Measurements from ENCODE around the gene FAM210A.
"Not testable (repeated sequence)": the region's sequence is repeated elsewhere in the genome, so short reads cannot be mapped to it uniquely, and the experiment has no call there.

The FAM210A gene, protein sequence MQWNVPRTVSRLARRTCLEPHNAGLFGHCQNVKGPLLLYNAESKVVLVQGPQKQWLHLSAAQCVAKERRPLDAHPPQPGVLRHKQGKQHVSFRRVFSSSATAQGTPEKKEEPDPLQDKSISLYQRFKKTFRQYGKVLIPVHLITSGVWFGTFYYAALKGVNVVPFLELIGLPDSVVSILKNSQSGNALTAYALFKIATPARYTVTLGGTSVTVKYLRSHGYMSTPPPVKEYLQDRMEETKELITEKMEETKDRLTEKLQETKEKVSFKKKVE

DNA sequence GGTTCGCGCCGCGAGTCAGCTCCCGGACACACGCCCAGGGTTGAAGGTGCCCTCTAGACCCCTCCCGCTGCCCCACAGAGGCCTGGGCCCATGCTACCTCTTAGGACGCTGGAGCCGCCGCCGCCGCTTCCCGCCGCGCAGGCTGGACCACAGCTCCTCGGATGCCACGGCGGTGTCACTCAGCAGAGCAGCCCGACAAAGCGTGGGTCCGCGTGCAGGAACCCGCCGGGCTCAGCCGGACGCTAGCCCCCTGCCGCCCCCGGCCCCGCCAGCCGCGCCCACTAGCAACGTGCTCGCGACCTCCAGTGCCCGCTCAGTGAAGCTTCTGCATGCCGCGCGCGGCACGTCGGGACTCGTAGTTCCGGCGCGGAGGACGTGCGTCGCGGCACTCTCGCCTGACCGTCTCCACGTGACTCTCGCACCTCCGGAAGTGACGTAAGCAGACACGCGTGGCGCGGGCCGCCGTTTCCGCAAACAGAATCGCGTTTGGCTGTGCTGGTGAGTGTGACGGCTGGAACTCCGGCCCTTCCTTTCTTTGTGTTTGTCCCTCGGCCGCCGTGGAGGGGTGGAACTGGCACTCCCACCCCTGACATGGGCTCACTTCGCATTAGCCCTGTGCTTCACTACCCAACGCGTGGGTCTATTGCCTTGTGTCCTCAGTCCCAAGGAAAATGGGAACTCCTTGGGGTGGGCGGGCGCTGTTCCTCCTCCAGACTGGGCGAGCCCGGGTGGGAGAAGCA is at the start of gene FAM210A, which contains the start of gene RNMT:
FAM210A (minus strand) TSS at position 327 of the 740 bp plus-strand sequence. CDS start 44,481 bp downstream, outside the sequence.
RNMT (plus strand) TSS at position 442 of the 740 bp plus-strand sequence. CDS start 4,845 bp downstream, outside the sequence.
- peak; percentile 92 for DNase-seq (ENCODE audit: low read depth)
- H3K4me3 ChIP-seq (ENCODE audit: low read depth, low read length) = peak within 1 kb of the TSS; percentile 72

DNA sequence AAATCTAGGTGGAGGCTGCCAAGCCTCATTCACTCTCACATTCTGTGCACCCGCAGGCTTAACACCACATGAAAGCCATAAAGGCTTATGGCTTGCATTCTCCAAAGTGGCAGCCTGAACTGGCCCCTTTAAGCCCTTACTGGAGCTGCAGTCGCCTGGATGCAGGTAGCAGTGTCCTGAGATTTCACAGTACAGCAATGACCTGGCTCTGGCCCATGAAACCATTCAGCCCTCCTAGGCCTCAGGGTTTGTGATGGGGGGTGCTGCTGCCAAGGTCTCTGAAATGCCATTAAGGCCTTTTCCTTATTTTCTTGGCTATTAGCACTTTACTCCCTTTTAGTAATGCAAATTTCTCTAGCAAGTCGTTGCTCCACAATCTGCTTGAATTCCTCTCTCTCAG is 48.7 kb upstream of the FAM210A start:
- DNase-seq (ENCODE audit: low read depth) = no peak
- H3K4me3 ChIP-seq (ENCODE audit: low read depth, low read length) = no peak overlapping the region

DNA sequence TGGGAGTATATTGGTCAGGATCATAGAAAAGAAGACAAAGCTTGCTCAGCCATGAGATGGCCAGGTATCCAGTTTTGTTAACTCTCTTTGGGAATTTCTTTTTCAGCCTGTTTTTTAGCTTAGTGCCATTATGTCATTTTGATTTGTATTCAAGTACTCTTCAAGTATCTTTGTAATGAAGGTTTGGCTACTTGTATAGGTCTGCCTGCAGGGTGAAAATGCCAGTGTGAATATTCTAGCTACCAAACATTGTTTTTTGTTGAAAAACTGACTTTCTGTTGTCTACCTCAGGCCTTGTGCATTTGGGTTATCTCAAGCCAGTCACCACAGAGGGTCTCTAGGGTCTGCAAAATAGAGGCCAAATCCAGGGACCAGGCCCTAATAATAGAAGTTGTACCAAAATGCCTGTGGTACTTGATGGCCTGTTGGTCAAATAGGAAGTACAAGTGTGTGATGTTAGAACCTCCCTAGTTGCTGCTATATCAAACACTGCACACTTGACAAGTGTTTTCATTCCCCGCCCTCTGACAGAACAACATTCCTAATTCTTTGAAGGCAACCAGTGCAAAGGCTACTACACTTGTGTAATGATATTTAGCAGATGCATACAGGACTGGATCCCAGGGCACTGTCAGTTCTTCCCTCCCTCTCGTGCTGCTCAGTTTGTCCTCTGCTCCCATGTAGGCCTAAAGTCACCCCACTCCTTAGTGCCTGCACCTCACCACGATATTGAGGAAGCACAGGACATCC is 36.5 kb upstream of the FAM210A start:
- DNase-seq (ENCODE audit: low read depth) = no peak
- no peak overlapping the region for H3K4me3 ChIP-seq (ENCODE audit: low read depth, low read length)

DNA sequence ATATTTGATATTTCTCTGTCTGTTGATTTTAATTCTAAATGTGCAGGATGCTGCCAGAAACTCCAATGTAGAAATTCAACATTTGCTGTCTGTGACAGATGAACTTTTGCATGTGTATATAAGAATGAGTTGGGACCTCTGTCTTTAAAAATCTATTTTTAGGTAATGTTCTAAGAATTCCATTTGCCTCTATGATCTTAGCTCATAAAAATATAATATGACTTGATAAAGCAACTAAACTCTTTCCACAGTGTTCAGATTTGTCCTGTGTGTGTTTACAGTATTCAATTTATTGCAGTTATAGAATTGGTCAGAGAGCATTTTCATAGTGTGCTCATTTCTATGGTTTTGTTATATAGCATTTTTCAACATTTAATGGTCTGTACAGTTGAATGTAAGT is 33.7 kb upstream of the FAM210A start:
- DNase-seq (ENCODE audit: low read depth) = no peak
- H3K4me3 ChIP-seq (ENCODE audit: low read depth, low read length) = no peak overlapping the region

DNA sequence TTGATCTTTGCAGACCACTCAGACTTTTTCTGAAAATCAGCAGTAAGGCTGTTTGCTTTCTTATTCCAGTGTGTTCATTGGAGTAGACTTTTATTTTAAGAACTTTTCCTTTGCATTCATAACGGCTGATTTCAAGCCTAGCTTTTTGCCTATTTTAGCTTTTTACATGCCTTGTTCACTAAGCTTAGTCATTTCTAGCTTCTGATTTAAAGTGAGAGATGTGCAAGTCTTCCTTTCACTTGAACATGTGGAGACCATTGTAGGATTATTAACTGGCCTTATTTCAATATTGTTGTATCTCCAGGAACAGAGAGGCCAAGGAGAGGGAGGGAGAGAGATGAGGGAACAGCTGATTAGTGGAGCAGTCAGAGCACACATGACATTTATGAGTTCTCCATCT is 32.3 kb upstream of the FAM210A start:
- no peak for DNase-seq (ENCODE audit: low read depth)
- no peak overlapping the region for H3K4me3 ChIP-seq (ENCODE audit: low read depth, low read length)

DNA sequence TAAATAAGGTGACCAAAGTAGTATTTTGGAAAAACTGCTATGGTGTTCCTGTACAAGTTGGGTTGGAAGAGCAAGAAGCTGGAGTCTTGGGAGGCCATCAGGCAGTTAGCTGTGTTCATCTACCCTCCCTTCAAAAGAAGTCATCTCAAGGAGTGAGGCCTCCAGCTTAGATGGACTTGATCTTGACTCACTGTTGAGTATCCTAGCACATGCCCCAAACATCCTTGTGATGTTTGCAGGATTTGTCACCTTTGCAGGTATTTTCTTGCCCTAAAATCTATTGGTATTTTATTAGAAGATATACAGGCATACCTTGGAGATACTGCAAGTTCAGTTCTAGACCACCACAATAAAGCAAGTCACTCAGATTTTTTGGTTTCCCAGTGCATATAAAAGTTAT is 30.3 kb upstream of the FAM210A start:
- no peak for DNase-seq (ENCODE audit: low read depth)
- H3K4me3 ChIP-seq (ENCODE audit: low read depth, low read length) = no peak overlapping the region

DNA sequence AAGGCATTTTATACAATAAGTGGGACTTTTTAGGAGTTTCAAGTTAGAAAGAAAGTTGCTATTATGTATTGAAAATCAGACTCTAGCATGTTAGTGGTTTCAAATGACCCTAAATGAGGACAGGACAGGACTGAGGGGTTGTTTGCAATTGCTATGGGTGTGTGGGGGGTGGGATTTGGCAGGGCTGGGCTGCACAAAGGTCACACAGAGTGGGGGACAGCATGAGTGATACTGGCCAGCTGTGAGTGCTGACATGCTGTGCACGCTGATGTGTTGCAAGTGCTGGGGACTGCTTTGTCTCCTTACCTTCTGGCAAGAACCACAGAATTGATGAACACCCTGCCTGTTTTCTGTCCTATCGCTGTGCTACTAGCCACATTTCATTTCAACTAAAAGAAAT is 29.9 kb upstream of the FAM210A start:
- no peak for DNase-seq (ENCODE audit: low read depth)
- no peak overlapping the region for H3K4me3 ChIP-seq (ENCODE audit: low read depth, low read length)

DNA sequence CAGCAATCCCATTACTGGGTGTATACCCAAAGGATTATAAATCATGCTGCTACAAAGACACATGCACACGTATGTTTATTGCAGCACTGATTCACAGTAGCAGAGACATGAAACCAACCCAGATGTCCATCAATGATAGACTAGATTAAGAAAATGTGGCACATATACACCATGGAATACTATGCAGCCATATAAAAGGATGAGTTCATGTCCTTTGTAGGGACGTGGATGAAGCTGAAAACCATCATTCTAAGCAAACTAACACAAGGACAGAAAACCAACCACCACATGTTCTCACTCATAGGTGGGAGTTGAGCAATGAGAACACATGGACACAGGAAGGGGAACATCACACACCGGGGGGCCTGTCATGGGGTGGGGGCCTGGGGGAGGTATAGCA is 25.2 kb upstream of the FAM210A start:
- not testable (repeated sequence) for H3K4me3 ChIP-seq (ENCODE audit: low read depth, low read length); DNase-seq (ENCODE audit: low read depth)

DNA sequence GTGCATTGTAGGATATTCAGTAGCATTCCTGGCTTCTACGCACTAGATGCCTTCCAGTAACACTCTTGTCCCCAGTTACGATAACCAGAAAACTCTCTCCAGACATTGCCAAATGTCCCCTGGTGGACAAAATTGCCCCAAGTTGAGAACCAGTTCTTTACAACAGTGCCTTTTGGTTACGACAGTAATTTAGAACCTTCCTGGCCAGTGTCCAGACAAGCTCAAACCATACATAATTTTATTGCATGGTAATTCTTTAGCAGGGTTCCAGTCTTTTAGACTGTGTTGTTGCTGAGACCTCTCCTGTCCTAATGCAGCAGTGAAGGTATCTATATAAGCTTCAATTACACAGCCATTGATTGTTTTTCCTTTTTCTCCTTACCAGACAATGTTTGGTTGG is 20.3 kb upstream of the FAM210A start:
- H3K4me3 ChIP-seq (ENCODE audit: low read depth, low read length) = no peak overlapping the region
- no peak for DNase-seq (ENCODE audit: low read depth)

DNA sequence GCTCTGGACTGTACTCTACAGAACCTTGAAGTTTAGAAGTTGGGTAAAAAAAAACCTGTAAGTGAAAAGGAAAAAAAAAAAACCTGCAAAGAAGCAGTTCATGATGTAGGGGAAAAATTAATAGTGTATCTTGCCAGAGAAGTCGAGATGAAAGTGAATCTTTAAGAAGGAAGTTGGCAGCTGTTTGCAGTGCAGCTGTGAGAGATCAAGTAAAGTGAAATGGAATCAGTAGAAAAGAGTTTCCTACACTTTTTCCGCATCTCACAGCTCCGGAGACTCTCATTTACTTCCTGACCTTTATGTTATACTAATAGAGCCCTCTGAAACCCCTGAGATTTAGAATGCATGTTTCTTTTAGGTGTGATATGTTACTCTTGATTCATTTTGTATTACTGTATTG is 19.3 kb upstream of the FAM210A start:
- H3K4me3 ChIP-seq (ENCODE audit: low read depth, low read length) = no peak overlapping the region
- no peak for DNase-seq (ENCODE audit: low read depth)

DNA sequence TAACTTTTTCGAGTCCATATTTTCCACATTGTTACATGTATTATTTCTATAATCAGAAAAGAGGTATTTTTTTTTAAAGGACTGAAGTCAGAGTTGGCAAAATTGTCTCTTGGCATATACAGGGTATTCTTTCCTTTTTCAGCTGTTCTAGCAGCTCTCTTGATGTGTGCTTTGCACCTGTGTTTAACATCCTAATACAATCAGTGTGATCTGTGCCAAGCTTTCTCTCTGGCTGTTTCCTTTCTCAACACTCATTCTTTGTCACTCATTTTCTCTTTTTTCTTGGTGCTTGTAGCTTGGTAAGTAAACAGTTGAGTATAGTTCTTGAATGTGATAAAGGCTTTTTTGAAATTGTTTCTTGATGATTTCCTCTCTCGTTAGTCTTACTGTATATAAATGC is 9.3 kb upstream of the FAM210A start:
- DNase-seq (ENCODE audit: low read depth) = no peak
- no peak overlapping the region for H3K4me3 ChIP-seq (ENCODE audit: low read depth, low read length)

DNA sequence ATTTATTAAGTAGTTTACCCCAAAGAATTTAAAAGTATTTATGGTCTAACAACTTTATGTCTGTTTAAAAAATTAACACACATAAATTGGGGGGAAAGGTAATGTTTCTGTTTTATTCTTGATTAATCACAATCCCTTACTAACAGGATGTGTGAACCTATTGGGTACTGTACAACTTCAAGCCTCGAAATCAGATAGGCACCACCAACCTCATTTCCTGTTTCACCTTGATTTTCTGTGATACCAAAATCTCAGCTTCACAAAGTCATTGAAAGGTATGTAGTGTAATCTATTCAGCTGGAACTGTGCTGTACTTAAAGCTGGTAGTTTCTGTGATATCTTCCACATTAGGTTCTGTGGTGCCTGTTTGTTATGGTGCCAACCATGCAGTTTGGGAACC is 4.1 kb upstream of the FAM210A start:
- H3K4me3 ChIP-seq (ENCODE audit: low read depth, low read length) = no peak overlapping the region
- DNase-seq (ENCODE audit: low read depth) = no peak

DNA sequence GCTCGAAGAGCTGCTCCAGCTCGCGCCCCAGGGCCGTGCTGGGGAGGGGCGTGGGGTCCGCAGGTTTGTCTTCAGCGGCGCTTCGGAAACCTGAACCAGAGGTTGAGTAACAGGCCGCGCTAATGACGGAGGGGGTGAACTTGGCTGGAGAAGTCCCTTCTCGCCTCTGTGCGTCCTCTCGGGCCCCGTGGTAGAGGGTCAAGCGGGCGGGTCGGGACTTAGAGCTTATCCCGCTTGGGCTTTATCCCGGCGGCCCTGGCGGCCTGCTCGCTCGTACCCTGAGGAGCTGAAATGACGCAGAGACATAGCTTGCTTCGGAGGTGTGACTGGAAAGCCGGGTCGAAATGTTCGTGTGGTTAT is 594 bp upstream of the FAM210A start:
- peak; percentile 27 for DNase-seq (ENCODE audit: low read depth)
- H3K4me3 ChIP-seq (ENCODE audit: low read depth, low read length) = peak overlapping the region; percentile 72

DNA sequence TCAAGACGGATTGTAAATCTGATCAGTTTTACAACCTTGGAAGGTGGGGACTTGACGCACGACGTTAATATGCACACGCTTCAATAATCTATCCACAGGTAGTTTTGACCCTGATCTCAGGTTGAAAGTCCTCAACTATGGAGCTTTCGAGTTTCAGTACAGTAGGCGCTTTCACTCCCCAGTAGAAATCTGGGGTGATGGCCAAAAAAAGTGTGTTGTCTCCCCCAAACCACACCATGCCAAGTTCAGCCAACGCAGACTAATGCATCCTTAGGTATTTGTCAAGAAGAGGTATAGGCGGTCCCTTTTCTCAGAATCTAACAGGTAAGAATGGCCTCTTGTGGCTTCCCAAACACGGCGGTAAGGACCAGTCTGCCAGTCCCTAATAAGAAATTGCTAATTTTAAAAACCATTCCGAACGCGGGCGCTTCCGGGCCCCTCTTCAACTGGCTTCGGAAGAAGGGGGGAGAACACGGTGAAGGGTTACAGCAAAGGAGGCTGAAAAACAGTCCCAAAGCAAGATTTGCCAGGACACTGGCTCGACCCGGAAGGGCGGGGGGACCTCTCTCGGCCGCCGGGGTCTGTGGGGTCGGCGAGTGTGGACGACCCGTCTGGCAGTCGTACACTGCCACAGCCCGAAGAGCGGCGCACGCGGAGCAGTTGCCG is 659 bp downstream of the FAM210A start:
- H3K4me3 ChIP-seq (ENCODE audit: low read depth, low read length) = peak overlapping the region; percentile 72
- no peak for DNase-seq (ENCODE audit: low read depth)

DNA sequence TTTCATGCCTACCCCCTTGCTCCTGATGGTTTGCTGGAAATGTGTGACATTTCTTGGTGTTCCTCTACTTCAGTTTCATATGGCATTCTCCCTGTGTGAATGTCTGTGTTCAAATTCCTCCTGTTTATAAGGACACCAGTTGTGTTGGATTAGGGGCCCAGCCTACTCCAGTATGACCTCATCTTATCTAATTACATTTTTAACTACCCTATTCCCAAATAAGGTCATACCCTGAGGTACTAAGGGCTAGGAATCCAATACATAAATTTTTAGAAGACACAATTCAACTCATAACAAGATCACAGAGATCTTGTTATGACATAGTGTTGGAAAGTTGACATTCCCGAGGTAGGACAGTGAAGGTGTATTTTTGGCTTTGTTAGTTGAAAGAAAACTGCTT is 5.5 kb downstream of the FAM210A start:
- H3K4me3 ChIP-seq (ENCODE audit: low read depth, low read length) = no peak overlapping the region
- no peak for DNase-seq (ENCODE audit: low read depth)

DNA sequence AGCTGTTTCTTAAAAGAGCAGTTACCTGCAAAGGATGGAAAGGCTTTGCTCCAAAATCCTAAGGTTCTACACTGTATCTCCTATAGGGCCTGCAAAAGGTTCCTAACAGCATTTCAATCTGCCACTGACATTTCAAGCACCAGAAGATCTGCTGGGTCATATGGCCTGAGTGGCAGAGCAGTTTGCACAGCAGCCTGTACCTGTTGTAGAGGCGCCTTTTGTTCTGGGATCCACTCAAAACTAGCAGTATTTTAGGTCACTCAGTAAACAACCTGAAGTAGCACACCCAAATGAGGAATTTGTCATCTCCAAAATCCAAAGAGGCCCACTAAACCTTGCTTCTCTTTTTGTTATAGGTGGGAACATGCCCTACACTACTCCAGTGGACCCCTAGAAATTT is 6.2 kb downstream of the FAM210A start:
- DNase-seq (ENCODE audit: low read depth) = no peak
- H3K4me3 ChIP-seq (ENCODE audit: low read depth, low read length) = no peak overlapping the region

DNA sequence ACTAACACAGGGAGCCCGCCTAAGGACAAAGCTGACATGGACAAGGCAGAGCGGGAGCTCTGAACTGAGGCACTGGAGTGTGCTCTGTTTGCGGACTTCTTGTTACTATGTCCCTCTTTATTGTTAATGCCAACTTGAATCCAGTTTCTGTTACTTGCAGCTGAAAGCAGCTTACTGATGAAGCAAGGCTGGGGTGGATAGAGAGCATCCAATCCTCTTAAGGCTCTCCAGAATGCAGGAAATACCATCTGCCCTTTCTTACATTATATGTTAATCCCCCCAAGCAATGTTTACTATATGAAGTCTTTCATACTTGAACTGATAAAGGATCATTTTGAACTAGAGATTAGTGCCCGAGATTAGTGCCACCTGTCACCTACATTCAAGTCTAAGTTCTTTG is 9.4 kb downstream of the FAM210A start:
- H3K4me3 ChIP-seq (ENCODE audit: low read depth, low read length) = no peak overlapping the region

DNA sequence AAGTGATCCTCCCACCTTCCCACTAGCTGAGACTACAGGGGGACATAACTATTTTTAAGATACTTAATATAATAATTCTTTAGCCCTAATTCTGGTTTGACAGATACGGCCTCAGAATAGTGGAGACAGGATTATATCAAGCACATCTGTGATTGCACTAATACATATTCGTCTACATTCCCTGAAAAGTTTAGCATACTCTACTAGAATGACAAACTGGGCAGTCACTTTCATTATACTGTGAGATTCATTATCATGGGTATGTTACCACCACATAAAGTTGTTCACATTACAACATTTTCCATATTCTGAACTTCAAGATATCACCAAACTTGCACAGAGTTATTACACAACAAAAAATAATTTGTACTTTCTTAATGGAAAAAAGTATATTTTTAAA is 11.0 kb downstream of the FAM210A start:
- DNase-seq (ENCODE audit: low read depth) = no peak
- no peak overlapping the region for H3K4me3 ChIP-seq (ENCODE audit: low read depth, low read length)

More for the DNA sequence above, 9.4 kb downstream of the FAM210A start:
- DNase-seq (ENCODE audit: low read depth) = no peak

DNA sequence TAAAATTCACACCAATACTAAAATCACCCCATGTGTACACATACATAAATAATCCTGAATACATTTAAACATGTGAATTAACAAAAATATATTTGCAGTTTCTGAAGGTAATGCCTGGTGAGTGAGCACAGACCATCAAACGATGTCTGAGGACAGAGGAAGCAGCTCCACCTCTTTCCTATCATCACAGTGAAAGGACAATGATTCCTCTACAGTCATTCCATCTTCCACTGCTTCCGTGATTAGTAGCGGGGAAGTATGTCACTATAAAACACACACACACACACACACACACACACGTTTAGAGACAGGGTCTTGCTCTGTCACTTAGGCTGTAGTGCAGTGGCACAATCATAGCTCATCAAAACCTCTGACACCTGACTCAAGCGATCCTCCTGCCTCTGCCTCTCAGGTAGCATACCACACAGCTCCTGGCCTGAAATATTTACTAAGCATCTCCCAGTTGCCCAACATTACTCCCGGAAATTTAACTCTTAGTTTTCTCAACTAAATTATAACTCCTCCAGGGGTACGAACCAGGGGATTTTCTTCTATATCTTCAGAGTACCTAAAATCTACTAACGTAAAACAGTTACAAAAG is 12.8 kb downstream of the FAM210A start:
- no peak for DNase-seq (ENCODE audit: low read depth)
- no peak overlapping the region for H3K4me3 ChIP-seq (ENCODE audit: low read depth, low read length)

Data from skeletal muscle cell (primary cell).